ENCODE data around the gene ZNF397. TPM values are rescaled to one million over a fixed set of nuclear protein-coding genes. Genes with fewer than 3 reads are reported as not detected.

The ZNF397 gene
- total and polyA plus RNA-seq, 2 of the 13 experiments (the other 11 are each of a cell fraction or from before 2014, with no cell fraction given), result 4.7 to 9.4 TPM

DNA sequence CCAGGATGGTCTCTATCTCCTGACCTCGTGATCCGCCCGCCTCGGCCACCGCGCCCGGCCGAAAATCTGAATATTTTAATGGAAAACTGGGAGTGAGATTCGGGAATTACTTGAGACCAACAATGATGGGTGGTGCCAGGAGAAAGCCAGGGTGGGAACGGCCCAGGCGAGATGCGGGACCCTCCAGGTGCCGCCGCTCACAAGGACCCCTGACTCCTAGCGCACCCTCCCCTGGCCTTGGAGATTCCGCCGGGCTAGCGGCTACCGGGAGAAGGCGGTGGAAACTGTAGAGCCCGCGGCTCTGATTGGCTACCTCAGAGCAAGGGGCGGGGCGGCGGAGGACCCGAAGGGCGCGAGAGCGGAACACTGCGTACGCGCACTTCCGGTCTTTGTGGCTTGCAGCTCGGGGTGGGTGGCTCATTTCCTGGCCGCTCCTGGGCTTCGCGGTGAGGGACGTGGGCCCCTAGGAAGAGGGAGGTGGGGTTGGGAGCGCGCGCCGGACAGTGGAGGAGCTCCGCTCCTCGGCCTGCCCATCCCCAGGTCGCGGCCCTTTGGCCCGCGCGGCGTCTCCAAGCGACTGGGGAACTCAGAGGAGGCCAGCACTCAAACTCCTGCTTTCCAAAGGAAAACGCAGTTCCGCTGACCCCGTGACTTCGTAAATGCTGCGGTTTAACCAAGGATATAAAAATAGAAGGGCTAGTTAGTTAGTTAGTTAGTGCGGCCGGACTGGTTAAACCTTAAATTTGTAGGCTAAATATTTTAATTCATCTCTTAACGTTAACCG, at the start of gene ZNF397 (continued):
- peak; percentile 70 to 78 for TF ChIP-seq HMGXB4 (CRISPR knock-in tag; IDR thresholded peaks at IDR 0.05; ENCODE audit: borderline replicate concordance in 1 of 2, low read depth in 1 of 2)
- TF ChIP-seq MAF1 (CRISPR knock-in tag; IDR thresholded peaks at IDR 0.05; ENCODE audit: borderline replicate concordance), result peak; percentile 78; the same call in 1 of the 2 replicates
- TF ChIP-seq ZNF781 (CRISPR knock-in tag; IDR thresholded peaks at IDR 0.05; ENCODE audit: borderline replicate concordance, not compliant biosample characterization), result peak; percentile 58
- TF ChIP-seq MED1 (CRISPR knock-in tag; IDR thresholded peaks at IDR 0.05), result no peak
- 0 out of 2 replicates have a peak, but pooled peaks have one; percentile 63 for TF ChIP-seq ZNF446 (CRISPR knock-in tag; IDR thresholded peaks at IDR 0.05)
- TF ChIP-seq ZNF329 (CRISPR knock-in tag; IDR thresholded peaks at IDR 0.05; ENCODE audit: low read depth), result no peak
- TF ChIP-seq SP5 (CRISPR knock-in tag; IDR thresholded peaks at IDR 0.05; ENCODE audit: borderline replicate concordance, low read depth), result peak; percentile 90
- TF ChIP-seq KIAA2018 (CRISPR knock-in tag; IDR thresholded peaks at IDR 0.05; ENCODE audit: borderline replicate concordance), result no peak
- TF ChIP-seq EZH2 (conservative IDR thresholded peaks at IDR 0.05; ENCODE audit: low read depth, low read length), result no peak
- no peak for TF ChIP-seq AHR (CRISPR knock-in tag; IDR thresholded peaks at IDR 0.05)
- TF ChIP-seq ZBTB46 (CRISPR knock-in tag; IDR thresholded peaks at IDR 0.05; ENCODE audit: borderline replicate concordance), result no peak
- TF ChIP-seq RFXANK (CRISPR knock-in tag; IDR thresholded peaks at IDR 0.05), result 0 out of 2 replicates have a peak, but pooled peaks have one; percentile 70
- peak; percentile 54; the same call in 1 of the 2 replicates for TF ChIP-seq MTA1 (CRISPR knock-in tag; IDR thresholded peaks at IDR 0.05; ENCODE audit: borderline replicate concordance)
- peak; percentile 51; the same call in 1 of the 2 replicates for TF ChIP-seq ZBTB7A (CRISPR knock-in tag; IDR thresholded peaks at IDR 0.05)

Data from HepG2 (cell line).